ENCODE results near the gene PIP5KL1. TPM values are rescaled to one million over a fixed set of nuclear protein-coding genes. Genes with fewer than 3 reads are reported as not detected.

The PIP5KL1 gene
- polyA plus RNA-seq, 1 donor from 2014 or later, result 3.4 TPM

- no peak overlapping the region for H3K27ac ChIP-seq (ENCODE audit: low read length)
- H3K4me2 ChIP-seq (ENCODE audit: low read length), result no peak overlapping the region
- peaks cover 7% of the 10 kb centered on the region for H3K79me2 ChIP-seq (replicated peaks; ENCODE audit: insufficient read depth, low read length)
- peak overlapping the region; percentile 34 for H3K9ac ChIP-seq (ENCODE audit: low read length)
- peak overlapping the region; percentile 73 for H3K4me3 ChIP-seq (ENCODE audit: low read length)
- H3K9me3 ChIP-seq (ENCODE audit: low read length), result no peaks in the 10 kb centered on the region
- no peaks in the 10 kb centered on the region for H3K27me3 ChIP-seq (ENCODE audit: insufficient read depth, low read depth, low read length)
- no peaks in the 10 kb centered on the region for H3K36me3 ChIP-seq (ENCODE audit: insufficient read depth, low read length)
- no peaks in the 10 kb centered on the region for H3K9me2 ChIP-seq (ENCODE audit: insufficient read depth, low read length)
- TF ChIP-seq EP300 (conservative IDR thresholded peaks at IDR 0.05; ENCODE audit: poor library complexity, severe bottlenecking), result no peak
- TF ChIP-seq MXI1 (conservative IDR thresholded peaks at IDR 0.05; ENCODE audit: poor library complexity, severe bottlenecking), result no peak
- no peak for TF ChIP-seq RAD21 (conservative IDR thresholded peaks at IDR 0.05)
- no peak for TF ChIP-seq EZH2 (IDR thresholded peaks at IDR 0.05; ENCODE audit: borderline replicate concordance, insufficient read depth, low read length, poor library complexity, severe bottlenecking)
- TF ChIP-seq SMC3 (conservative IDR thresholded peaks at IDR 0.05; ENCODE audit: poor library complexity), result no peak
- TF ChIP-seq POLR2AphosphoS5 (IDR thresholded peaks at IDR 0.05), result no peak
- TF ChIP-seq CTCF (IDR thresholded peaks at IDR 0.05; ENCODE audit: poor library complexity, severe bottlenecking), result no peak
- no peak for TF ChIP-seq REST (IDR thresholded peaks at IDR 0.05; ENCODE audit: borderline replicate concordance)
- no peak for TF ChIP-seq TAF1 (IDR thresholded peaks at IDR 0.05; ENCODE audit: low read depth)
- H2AFZ ChIP-seq (ENCODE audit: low read depth, low read length), result no peak overlapping the region
- H3F3A ChIP-seq (ENCODE audit: insufficient read depth, low read length, poor library complexity, severe bottlenecking), result no peaks in the 10 kb centered on the region
- no peaks in the 10 kb centered on the region for H4K20me1 ChIP-seq (ENCODE audit: insufficient read depth)
Measured at GRCh38 chr9:127875306-127875966, 55.1 kb downstream of the PIP5KL1 start.

- Histone ChIP-seq H3F3A (ENCODE audit: insufficient read depth, low read length, poor library complexity, severe bottlenecking) (no peaks in the 10 kb centered on the region), H2AFZ (ENCODE audit: low read depth, low read length) (no peak overlapping the region), H3K4me3 (ENCODE audit: low read length) (no peak overlapping the region), H4K20me1 (ENCODE audit: insufficient read depth) (no peaks in the 10 kb centered on the region), H3K9ac (ENCODE audit: low read length) (no peak overlapping the region), H3K36me3 (ENCODE audit: insufficient read depth, low read length) (no peaks in the 10 kb centered on the region), H3K4me2 (ENCODE audit: low read length) (no peak overlapping the region), H3K27me3 (ENCODE audit: insufficient read depth, low read depth, low read length) (no peaks in the 10 kb centered on the region), H3K27ac (ENCODE audit: low read length) (no peak overlapping the region), H3K9me2 (ENCODE audit: insufficient read depth, low read length) (no peaks in the 10 kb centered on the region), H3K79me2 (replicated peaks; ENCODE audit: insufficient read depth, low read length) (peaks cover 7% of the 10 kb centered on the region), H3K9me3 (ENCODE audit: low read length) (no peaks in the 10 kb centered on the region)
- no peak for TF ChIP-seq EZH2 (IDR thresholded peaks at IDR 0.05; ENCODE audit: borderline replicate concordance, insufficient read depth, low read length, poor library complexity, severe bottlenecking)
- no peak for TF ChIP-seq SMC3 (conservative IDR thresholded peaks at IDR 0.05; ENCODE audit: poor library complexity)
- no peak for TF ChIP-seq REST (IDR thresholded peaks at IDR 0.05; ENCODE audit: borderline replicate concordance)
Measured at GRCh38 chr9:127874301-127875221, 56.0 kb downstream of the PIP5KL1 start.

Measured in neural cell (in vitro differentiated cells).